Esophagus muscularis mucosa (tissue), 3 donors: ENCODE measurements around the gene NAV1.

Source experiments
- POLR2A ChIP-seq: fragments of 450-650 bp; IDR thresholded peaks from one replicate; pipeline ENCODE4 v1.6.1; 2017; ENCODE audit warnings: antibody characterized with exemption, moderate library complexity, mild to moderate bottlenecking, low read depth
- POLR2AphosphoS5 ChIP-seq, 2 donors: sonication (generic); formaldehyde crosslinking; IDR thresholded peaks; one replicate each; pipeline ENCODE4 v1.6.1; 2017; ENCODE audit warnings: antibody characterized with exemption in 2 of 2
- TF ChIP-seq, protein P1 (sequence below), 3 experiments: fragments of 200-600 bp in 2 of 3; fragments of 450-650 bp in 1 of 3; sonication (generic) in 2 of 3; IDR thresholded peaks; one replicate each; pipeline ENCODE4 v1.5.1; 2017 to 2019; ENCODE audit warnings: antibody characterized with exemption in 3 of 3, mild to moderate bottlenecking in 2 of 3, moderate library complexity in 1 of 3

DNA sequence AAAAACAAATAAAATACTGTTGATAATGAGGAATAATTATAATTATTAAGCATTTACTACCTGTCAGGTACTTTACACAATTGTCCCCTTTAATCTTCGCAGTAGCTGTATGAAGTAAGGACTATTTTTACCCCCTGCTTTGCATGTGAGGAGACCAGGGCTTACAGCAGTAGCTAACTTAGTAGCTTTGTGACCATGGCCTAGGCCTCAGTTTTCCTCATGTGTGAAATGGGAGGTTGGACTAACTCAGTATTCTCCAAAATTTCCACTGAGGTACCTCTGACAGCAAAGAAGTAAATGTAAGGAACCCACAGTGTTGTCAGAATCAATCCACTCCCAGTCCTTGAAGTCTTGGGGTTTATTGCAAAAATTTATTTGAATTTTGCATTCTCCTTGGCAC lies 28.2 kb upstream of the NAV1 start:
- no peak for TF ChIP-seq POLR2AphosphoS5 (IDR thresholded peaks at IDR 0.05)
- TF ChIP-seq POLR2A: no peak
- TF ChIP-seq, protein P1, sequence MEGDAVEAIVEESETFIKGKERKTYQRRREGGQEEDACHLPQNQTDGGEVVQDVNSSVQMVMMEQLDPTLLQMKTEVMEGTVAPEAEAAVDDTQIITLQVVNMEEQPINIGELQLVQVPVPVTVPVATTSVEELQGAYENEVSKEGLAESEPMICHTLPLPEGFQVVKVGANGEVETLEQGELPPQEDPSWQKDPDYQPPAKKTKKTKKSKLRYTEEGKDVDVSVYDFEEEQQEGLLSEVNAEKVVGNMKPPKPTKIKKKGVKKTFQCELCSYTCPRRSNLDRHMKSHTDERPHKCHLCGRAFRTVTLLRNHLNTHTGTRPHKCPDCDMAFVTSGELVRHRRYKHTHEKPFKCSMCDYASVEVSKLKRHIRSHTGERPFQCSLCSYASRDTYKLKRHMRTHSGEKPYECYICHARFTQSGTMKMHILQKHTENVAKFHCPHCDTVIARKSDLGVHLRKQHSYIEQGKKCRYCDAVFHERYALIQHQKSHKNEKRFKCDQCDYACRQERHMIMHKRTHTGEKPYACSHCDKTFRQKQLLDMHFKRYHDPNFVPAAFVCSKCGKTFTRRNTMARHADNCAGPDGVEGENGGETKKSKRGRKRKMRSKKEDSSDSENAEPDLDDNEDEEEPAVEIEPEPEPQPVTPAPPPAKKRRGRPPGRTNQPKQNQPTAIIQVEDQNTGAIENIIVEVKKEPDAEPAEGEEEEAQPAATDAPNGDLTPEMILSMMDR (IDR thresholded peaks at IDR 0.05): no peak
